IPS DF 4.7 (cell line): ENCODE results near the gene TRIM54.

ENCODE experiments used
- DNase-seq: peaks from one replicate; pipeline ENCODE4 v3.0.0-alpha.2; 2013; ENCODE audit warnings: low spot score; ENCODE audit errors: extremely low read depth

The TRIM54 gene

GRCh38 chr2:27354597-27354927, 72.3 kb downstream of the TRIM54 start:
- DNase-seq, result no peak

GRCh38 chr2:27356056-27356381, 73.8 kb downstream of the TRIM54 start:
- no peak for DNase-seq

GRCh38 chr2:27356382-27357181, 74.4 kb downstream of the TRIM54 start, which contains the start of gene GTF3C2:
TSS of gene GTF3C2 (minus strand) at chr2:27356764. CDS start at chr2:27343554, 13,210 bp downstream.
- DNase-seq, result peak; percentile 98
